ENCODE measurements around the gene BOD1.

Gene BOD1
- total RNA-seq: 8.7 to 23.0 (median 17.1) reads per million in 3 donors

DNA sequence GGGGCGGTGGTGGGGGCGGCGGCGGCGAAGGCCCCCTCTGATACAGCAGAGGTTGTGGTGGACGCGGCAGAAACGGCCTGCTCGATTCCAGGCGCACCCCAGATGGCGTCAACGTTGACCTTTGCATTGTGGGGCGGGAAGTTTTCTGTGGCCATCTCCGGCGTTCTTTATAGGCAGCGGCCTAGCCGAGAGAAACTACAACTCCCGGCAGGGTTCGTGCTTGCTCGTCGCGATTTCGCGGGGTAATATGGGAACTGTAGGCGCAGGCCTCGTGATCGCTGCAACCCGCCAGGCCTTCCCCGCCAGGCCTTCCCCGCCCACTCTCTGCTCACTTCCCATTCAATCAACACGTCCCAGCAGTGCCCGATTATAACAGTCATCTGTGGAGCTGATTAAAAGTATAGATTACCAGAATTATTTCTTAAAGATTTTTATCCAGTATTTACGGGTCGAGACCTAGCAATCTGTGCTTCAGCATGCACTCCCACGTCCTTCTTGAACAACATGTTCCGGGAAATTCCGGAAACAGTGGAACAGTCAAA lies at the start of gene BOD1:
BOD1 (minus strand) TSS at position 74 of the 542 bp plus-strand sequence. CDS start 214 bp downstream, outside the sequence.
- peak within 1 kb of the TSS; percentile 94 for H3K27ac ChIP-seq (ENCODE audit: insufficient read depth, low read length, poor library complexity, severe bottlenecking)
- H3K36me3 ChIP-seq (ENCODE audit: control insufficient read depth, insufficient read depth, low read length): peaks cover 11% of the 10 kb centered on the region
- peaks cover 13% of the 10 kb centered on the region for H3K4me1 ChIP-seq (ENCODE audit: control insufficient read depth, insufficient read depth, low read length, poor library complexity, severe bottlenecking)
- no peaks in the 10 kb centered on the region for H3K9me3 ChIP-seq (ENCODE audit: control insufficient read depth, low read length)
- H3K27me3 ChIP-seq (replicated peaks; ENCODE audit: control insufficient read depth, insufficient read depth, low read length, poor library complexity, severe bottlenecking): no peaks in the 10 kb centered on the region
- H3K4me3 ChIP-seq (ENCODE audit: insufficient read depth, low read depth, low read length, poor library complexity, severe bottlenecking): peak within 1 kb of the TSS; percentile 94
- peak; percentile 87 to 93 (median 93) for DNase-seq

- no peaks in the 10 kb centered on the region for H3K4me1 ChIP-seq (ENCODE audit: control insufficient read depth, insufficient read depth, low read length, poor library complexity, severe bottlenecking)
- no peaks in the 10 kb centered on the region for H3K27me3 ChIP-seq (replicated peaks; ENCODE audit: control insufficient read depth, insufficient read depth, low read length, poor library complexity, severe bottlenecking)
- H3K27ac ChIP-seq (ENCODE audit: insufficient read depth, low read length, poor library complexity, severe bottlenecking): no peak overlapping the region
- no peak overlapping the region for H3K4me3 ChIP-seq (ENCODE audit: insufficient read depth, low read depth, low read length, poor library complexity, severe bottlenecking)
- no peak for DNase-seq
- H3K36me3 ChIP-seq (ENCODE audit: control insufficient read depth, insufficient read depth, low read length): no peaks in the 10 kb centered on the region
- H3K9me3 ChIP-seq (ENCODE audit: control insufficient read depth, low read length): no peaks in the 10 kb centered on the region
Observed at GRCh38 chr5:173665326-173665725, 48.9 kb upstream of the BOD1 start.

DNA sequence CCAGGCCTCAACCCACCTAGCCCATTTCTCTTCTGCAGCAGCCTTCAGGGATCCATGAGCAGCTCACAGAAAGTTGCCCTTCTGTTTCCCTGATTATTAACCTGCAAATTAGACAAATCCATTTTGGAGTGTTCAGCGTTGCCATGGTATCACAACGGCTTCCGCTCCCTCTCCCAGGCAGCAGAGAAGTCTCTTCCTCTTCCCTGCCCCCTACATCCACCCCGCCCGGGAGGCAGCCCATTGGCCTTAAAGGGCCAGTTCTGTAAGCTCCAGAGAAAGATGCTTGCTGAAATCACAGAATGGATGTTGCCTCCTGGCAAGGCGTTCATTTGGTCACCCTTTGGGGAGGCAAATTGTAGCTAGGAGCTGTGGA lies 47.7 kb upstream of the BOD1 start:
- Histone ChIP-seq H3K4me3 (ENCODE audit: insufficient read depth, low read depth, low read length, poor library complexity, severe bottlenecking) (no peak overlapping the region), H3K4me1 (ENCODE audit: control insufficient read depth, insufficient read depth, low read length, poor library complexity, severe bottlenecking) (no peaks in the 10 kb centered on the region), H3K27me3 (replicated peaks; ENCODE audit: control insufficient read depth, insufficient read depth, low read length, poor library complexity, severe bottlenecking) (no peaks in the 10 kb centered on the region), H3K27ac (ENCODE audit: insufficient read depth, low read length, poor library complexity, severe bottlenecking) (no peak overlapping the region), H3K9me3 (ENCODE audit: control insufficient read depth, low read length) (no peaks in the 10 kb centered on the region), H3K36me3 (ENCODE audit: control insufficient read depth, insufficient read depth, low read length) (no peaks in the 10 kb centered on the region)
- no peak for DNase-seq

- no peaks in the 10 kb centered on the region for H3K4me1 ChIP-seq (ENCODE audit: control insufficient read depth, insufficient read depth, low read length, poor library complexity, severe bottlenecking)
- no peaks in the 10 kb centered on the region for H3K36me3 ChIP-seq (ENCODE audit: control insufficient read depth, insufficient read depth, low read length)
- no peaks in the 10 kb centered on the region for H3K9me3 ChIP-seq (ENCODE audit: control insufficient read depth, low read length)
- no peak overlapping the region for H3K4me3 ChIP-seq (ENCODE audit: insufficient read depth, low read depth, low read length, poor library complexity, severe bottlenecking)
- no peak for DNase-seq
- no peaks in the 10 kb centered on the region for H3K27me3 ChIP-seq (replicated peaks; ENCODE audit: control insufficient read depth, insufficient read depth, low read length, poor library complexity, severe bottlenecking)
- H3K27ac ChIP-seq (ENCODE audit: insufficient read depth, low read length, poor library complexity, severe bottlenecking): no peak overlapping the region
Observed at GRCh38 chr5:173663352-173664153, 47.1 kb upstream of the BOD1 start.

DNA sequence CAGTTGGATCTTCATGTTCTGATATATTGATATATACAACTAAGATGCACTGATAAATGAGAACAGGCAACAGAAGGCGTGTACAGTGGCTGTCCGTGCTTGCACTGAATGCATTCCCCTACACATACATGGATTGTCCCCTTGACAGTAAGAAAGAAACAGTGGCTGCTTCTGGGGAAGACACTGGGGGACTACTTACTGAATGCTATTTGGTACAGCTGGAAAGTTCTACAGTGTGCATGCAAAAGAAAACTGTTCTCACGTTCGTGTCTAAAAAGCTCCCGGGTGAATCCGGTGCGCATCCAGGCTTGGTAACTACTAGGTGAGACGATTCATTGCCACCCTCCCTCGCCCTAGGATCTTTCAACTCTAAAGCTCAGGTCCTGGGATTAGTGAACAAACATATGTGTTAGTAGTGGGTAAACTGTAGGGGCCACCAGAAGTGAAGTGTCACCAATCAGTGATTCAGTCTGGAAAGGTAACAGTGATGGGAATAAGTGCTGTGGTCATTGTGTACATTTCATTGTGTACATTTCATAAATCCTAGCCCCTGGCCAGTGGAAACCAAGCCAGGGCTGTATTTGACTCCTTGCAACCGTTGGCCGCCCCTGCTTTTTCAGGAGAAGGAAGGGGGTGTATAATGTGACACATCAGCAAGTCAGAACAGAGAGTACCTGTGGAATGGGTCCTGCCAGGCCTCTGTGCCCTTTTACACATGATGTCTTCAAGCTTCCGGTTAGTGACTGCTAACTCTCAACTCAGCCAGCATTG lies 46.3 kb upstream of the BOD1 start:
- no peak overlapping the region for H3K27ac ChIP-seq (ENCODE audit: insufficient read depth, low read length, poor library complexity, severe bottlenecking)
- H3K27me3 ChIP-seq (replicated peaks; ENCODE audit: control insufficient read depth, insufficient read depth, low read length, poor library complexity, severe bottlenecking): no peaks in the 10 kb centered on the region
- no peaks in the 10 kb centered on the region for H3K9me3 ChIP-seq (ENCODE audit: control insufficient read depth, low read length)
- H3K36me3 ChIP-seq (ENCODE audit: control insufficient read depth, insufficient read depth, low read length): no peaks in the 10 kb centered on the region
- no peaks in the 10 kb centered on the region for H3K4me1 ChIP-seq (ENCODE audit: control insufficient read depth, insufficient read depth, low read length, poor library complexity, severe bottlenecking)
- no peak for DNase-seq
- no peak overlapping the region for H3K4me3 ChIP-seq (ENCODE audit: insufficient read depth, low read depth, low read length, poor library complexity, severe bottlenecking)

DNA sequence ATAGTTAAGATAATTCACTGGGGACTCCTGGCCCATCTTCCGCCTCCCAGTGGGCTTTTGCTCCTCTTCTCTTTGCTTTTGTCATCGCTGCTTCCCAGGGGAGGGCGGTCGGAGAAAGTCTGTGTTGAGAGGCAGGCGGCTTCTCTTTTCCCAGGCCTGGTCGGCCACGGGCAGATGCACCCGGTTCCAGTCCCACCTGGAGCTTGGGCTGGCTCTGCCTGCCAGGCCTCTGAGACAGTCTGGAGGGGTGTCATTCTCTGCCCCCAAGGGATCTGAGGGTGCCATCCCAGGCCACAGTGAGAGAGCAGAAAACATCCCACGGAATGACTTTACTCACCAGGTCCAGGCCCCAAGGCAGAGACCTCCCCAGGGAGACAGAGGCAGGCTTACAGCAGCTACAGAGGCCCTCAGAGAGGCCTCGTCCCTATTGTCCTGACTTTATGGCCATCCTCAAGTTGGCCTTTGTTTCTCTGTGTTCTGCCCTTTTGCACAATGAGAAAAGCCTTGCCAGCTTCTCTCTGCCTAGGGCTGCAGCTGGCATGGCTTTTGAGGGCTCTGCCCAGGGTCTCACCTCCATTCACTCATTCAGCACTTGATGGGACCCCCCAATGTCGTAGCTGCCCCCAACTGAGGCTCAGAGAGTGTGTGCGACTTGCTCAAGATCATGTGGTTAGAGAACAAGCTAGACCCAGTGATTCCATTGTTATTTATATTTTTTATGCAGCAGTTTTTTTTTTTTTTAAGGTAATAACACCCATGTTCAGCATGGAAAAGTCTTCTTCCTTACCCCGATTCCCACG lies 44.2 kb upstream of the BOD1 start:
- no peaks in the 10 kb centered on the region for H3K36me3 ChIP-seq (ENCODE audit: control insufficient read depth, insufficient read depth, low read length)
- no peaks in the 10 kb centered on the region for H3K9me3 ChIP-seq (ENCODE audit: control insufficient read depth, low read length)
- H3K4me3 ChIP-seq (ENCODE audit: insufficient read depth, low read depth, low read length, poor library complexity, severe bottlenecking): no peak overlapping the region
- no peak overlapping the region for H3K27ac ChIP-seq (ENCODE audit: insufficient read depth, low read length, poor library complexity, severe bottlenecking)
- no peaks in the 10 kb centered on the region for H3K27me3 ChIP-seq (replicated peaks; ENCODE audit: control insufficient read depth, insufficient read depth, low read length, poor library complexity, severe bottlenecking)
- H3K4me1 ChIP-seq (ENCODE audit: control insufficient read depth, insufficient read depth, low read length, poor library complexity, severe bottlenecking): no peaks in the 10 kb centered on the region
- DNase-seq: no peak

- Histone ChIP-seq H3K27ac (ENCODE audit: insufficient read depth, low read length, poor library complexity, severe bottlenecking) (no peak overlapping the region), H3K27me3 (replicated peaks; ENCODE audit: control insufficient read depth, insufficient read depth, low read length, poor library complexity, severe bottlenecking) (no peaks in the 10 kb centered on the region)
- no peak for DNase-seq
Observed at GRCh38 chr5:173659423-173659822, 43.0 kb upstream of the BOD1 start.

DNA sequence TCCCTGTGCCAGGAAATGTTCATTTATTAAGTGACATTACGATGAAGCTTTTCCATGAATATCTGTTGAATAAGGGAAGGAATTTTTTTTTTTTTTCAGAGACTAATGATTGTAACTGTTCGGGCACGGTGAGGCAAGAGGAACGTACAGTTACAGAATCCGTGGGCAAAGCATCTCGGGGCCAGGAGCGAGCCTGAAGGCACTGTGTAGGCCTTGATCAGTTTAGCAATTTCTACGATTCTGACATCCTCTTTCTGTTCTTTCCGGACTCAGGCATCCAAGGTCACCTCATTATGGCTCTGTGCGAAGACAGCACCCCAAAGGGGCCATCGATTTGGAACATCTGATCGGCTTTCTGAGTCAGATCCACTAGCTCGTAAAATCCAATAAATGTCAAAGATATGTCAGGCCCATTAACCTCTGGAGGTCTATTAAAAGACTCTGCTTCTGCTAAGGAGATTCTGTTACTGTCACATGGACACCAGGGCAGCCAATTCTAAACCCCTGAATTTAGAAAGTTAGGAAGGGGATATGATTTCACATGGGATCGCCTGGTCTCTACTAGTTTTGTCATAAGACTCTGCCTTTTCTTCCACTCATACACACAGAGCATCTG lies 41.4 kb upstream of the BOD1 start:
- no peak overlapping the region for H3K4me3 ChIP-seq (ENCODE audit: insufficient read depth, low read depth, low read length, poor library complexity, severe bottlenecking)
- DNase-seq: no peak
- H3K27me3 ChIP-seq (replicated peaks; ENCODE audit: control insufficient read depth, insufficient read depth, low read length, poor library complexity, severe bottlenecking): no peaks in the 10 kb centered on the region

More at GRCh38 chr5:173659423-173659822, 43.0 kb upstream of the BOD1 start:
- Histone ChIP-seq H3K9me3 (ENCODE audit: control insufficient read depth, low read length) (no peaks in the 10 kb centered on the region), H3K36me3 (ENCODE audit: control insufficient read depth, insufficient read depth, low read length) (no peaks in the 10 kb centered on the region), H3K4me3 (ENCODE audit: insufficient read depth, low read depth, low read length, poor library complexity, severe bottlenecking) (no peak overlapping the region), H3K4me1 (ENCODE audit: control insufficient read depth, insufficient read depth, low read length, poor library complexity, severe bottlenecking) (no peaks in the 10 kb centered on the region)

GRCh38 chr5:173655196-173655797 lies 38.8 kb upstream of the BOD1 start:
- Histone ChIP-seq H3K27me3 (replicated peaks; ENCODE audit: control insufficient read depth, insufficient read depth, low read length, poor library complexity, severe bottlenecking) (no peaks in the 10 kb centered on the region), H3K36me3 (ENCODE audit: control insufficient read depth, insufficient read depth, low read length) (no peaks in the 10 kb centered on the region), H3K4me1 (ENCODE audit: control insufficient read depth, insufficient read depth, low read length, poor library complexity, severe bottlenecking) (no peaks in the 10 kb centered on the region), H3K9me3 (ENCODE audit: control insufficient read depth, low read length) (no peaks in the 10 kb centered on the region), H3K4me3 (ENCODE audit: insufficient read depth, low read depth, low read length, poor library complexity, severe bottlenecking) (no peak overlapping the region), H3K27ac (ENCODE audit: insufficient read depth, low read length, poor library complexity, severe bottlenecking) (no peak overlapping the region)
- DNase-seq: no peak

More for the DNA sequence above, 41.4 kb upstream of the BOD1 start:
- Histone ChIP-seq H3K4me1 (ENCODE audit: control insufficient read depth, insufficient read depth, low read length, poor library complexity, severe bottlenecking) (no peaks in the 10 kb centered on the region), H3K9me3 (ENCODE audit: control insufficient read depth, low read length) (no peaks in the 10 kb centered on the region), H3K27ac (ENCODE audit: insufficient read depth, low read length, poor library complexity, severe bottlenecking) (no peak overlapping the region), H3K36me3 (ENCODE audit: control insufficient read depth, insufficient read depth, low read length) (no peaks in the 10 kb centered on the region)

Data from effector memory CD4-positive, alpha-beta T cell (primary cell).